Activated CD4-positive, alpha-beta T cell treated with anti-CD3 and anti-CD28 coated beads, Interleukin-2, amount 50 U/mL, for 4 hours (primary cell): ENCODE measurements around the gene RAI2.
"Not testable (repeated sequence)": the region's sequence is repeated elsewhere in the genome, so short reads cannot be mapped to it uniquely, and the experiment has no call there.

Experiments used
- DNase-seq, 2 experiments: peaks; one replicate each; pipeline ENCODE4 v3.0.0-alpha.2; 2020

The RAI2 gene

GRCh38 chrX:17828171-17828570 lies 32.9 kb downstream of the RAI2 start:
- DNase-seq: no peak

GRCh38 chrX:17826609-17827496 lies 34.2 kb downstream of the RAI2 start:
- no peak for DNase-seq

GRCh38 chrX:17824980-17825379 lies 36.1 kb downstream of the RAI2 start:
- DNase-seq: no peak

- no peak for DNase-seq
Observed at GRCh38 chrX:17822351-17822750, 38.7 kb downstream of the RAI2 start.

GRCh38 chrX:17820100-17820499 lies 41.0 kb downstream of the RAI2 start:
- DNase-seq: no peak

- DNase-seq: no peak
Observed at GRCh38 chrX:17818726-17819125, 42.4 kb downstream of the RAI2 start.

GRCh38 chrX:17817251-17817650 lies 43.8 kb downstream of the RAI2 start:
- DNase-seq: no peak

- no peak for DNase-seq
Observed at GRCh38 chrX:17814557-17814956, 46.5 kb downstream of the RAI2 start.

- DNase-seq: no peak
Observed at GRCh38 chrX:17814059-17814458, 47.0 kb downstream of the RAI2 start.

GRCh38 chrX:17813277-17813676 lies 47.8 kb downstream of the RAI2 start:
- no peak for DNase-seq

GRCh38 chrX:17812763-17813162 lies 48.3 kb downstream of the RAI2 start:
- no peak for DNase-seq

GRCh38 chrX:17809984-17810383 lies 51.1 kb downstream of the RAI2 start:
- DNase-seq: no peak

- no peak for DNase-seq
Observed at GRCh38 chrX:17809273-17809672, 51.8 kb downstream of the RAI2 start.

- no peak for DNase-seq
Observed at GRCh38 chrX:17805120-17805519, 56.0 kb downstream of the RAI2 start.

- DNase-seq: no peak
Observed at GRCh38 chrX:17803449-17803848, 57.6 kb downstream of the RAI2 start.

GRCh38 chrX:17802756-17803155 lies 58.3 kb downstream of the RAI2 start:
- no peak for DNase-seq

GRCh38 chrX:17801431-17801830 lies 59.7 kb downstream of the RAI2 start:
- no peak for DNase-seq

GRCh38 chrX:17798921-17799320 lies 62.2 kb downstream of the RAI2 start:
- no peak for DNase-seq

GRCh38 chrX:17792826-17793225 lies 68.3 kb downstream of the RAI2 start:
- DNase-seq: no peak

- DNase-seq: no peak
Observed at GRCh38 chrX:17788956-17789562, 72.0 kb downstream of the RAI2 start.

GRCh38 chrX:17788439-17788838 lies 72.7 kb downstream of the RAI2 start:
- peak; percentile 8 to 23 for DNase-seq

GRCh38 chrX:17787557-17787956 lies 73.5 kb downstream of the RAI2 start:
- no peak for DNase-seq

GRCh38 chrX:17786554-17787347 lies 74.3 kb downstream of the RAI2 start:
- not testable (repeated sequence) for DNase-seq

- no peak for DNase-seq
Observed at GRCh38 chrX:17779434-17779833, 81.7 kb downstream of the RAI2 start.
